ENCODE results near the gene ENKD1. TPM values are rescaled to one million over a fixed set of nuclear protein-coding genes. Genes with fewer than 3 reads are reported as not detected.

The ENKD1 gene
- total and polyA plus RNA-seq, 2 of the 13 experiments (the other 11 are each of a cell fraction or from before 2014, with no cell fraction given): 10.8 to 20.8 TPM

DNA sequence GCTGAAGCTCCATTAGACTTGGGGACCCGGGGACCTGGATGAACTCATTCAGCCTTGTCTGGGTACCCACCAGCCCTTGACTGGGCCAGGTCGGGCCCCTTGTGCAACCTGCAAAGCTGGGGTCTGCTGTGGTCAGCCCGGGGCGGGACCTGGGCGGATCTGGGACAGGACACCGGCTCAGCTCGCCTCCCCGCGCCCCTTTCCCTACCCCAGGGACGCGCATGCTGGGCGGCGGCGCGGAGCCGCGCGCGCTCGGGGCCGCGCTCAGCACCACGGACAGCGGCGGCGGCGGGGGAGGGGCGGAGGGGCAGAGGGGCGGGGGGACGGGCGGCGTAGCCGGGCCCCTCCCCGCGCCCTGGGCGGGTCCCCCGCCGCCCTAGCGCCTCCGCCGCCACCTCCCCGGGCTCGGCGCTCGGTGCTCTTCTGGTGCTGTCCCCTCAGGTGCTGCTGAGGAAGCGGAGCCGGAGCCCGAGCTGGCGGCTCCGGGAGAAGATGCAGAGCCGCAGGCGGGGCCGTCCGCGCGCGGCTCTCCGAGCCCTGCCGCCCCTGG is 13.9 kb downstream of the ENKD1 start (continued):
- TF ChIP-seq SOX13 (IDR thresholded peaks at IDR 0.05): no peak
- peak in 1 of 2 experiments; percentile 24; a peak in 1 of 4 replicates for TF ChIP-seq SOX13 (CRISPR knock-in tag; conservative IDR thresholded peaks at IDR 0.05 in 1 of 2, IDR thresholded peaks at IDR 0.05 in 1 of 2)
- no peak for TF ChIP-seq RCOR2 (CRISPR knock-in tag; IDR thresholded peaks at IDR 0.05)
- TF ChIP-seq FOXM1 (CRISPR knock-in tag; IDR thresholded peaks at IDR 0.05): 0 out of 2 replicates have a peak, but pooled peaks have one; percentile 58
- 0 out of 2 replicates have a peak, but pooled peaks have one; percentile 50 for TF ChIP-seq ZNF790 (CRISPR knock-in tag; IDR thresholded peaks at IDR 0.05; ENCODE audit: borderline replicate concordance)
- TF ChIP-seq ZNF547 (CRISPR knock-in tag; IDR thresholded peaks at IDR 0.05): peak; percentile 22; the same call in 1 of the 2 replicates
- TF ChIP-seq, protein P1, sequence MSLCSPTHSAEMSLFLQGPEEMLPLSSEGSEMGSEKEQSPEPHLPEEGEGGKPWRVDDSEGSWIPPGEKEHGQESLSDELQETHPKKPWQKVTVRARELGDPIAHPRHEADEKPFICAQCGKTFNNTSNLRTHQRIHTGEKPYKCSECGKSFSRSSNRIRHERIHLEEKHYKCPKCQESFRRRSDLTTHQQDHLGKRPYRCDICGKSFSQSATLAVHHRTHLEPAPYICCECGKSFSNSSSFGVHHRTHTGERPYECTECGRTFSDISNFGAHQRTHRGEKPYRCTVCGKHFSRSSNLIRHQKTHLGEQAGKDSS (CRISPR knock-in tag; IDR thresholded peaks at IDR 0.05; ENCODE audit: borderline replicate concordance, low read depth): peak; percentile 61; the same call in 1 of the 2 replicates
- no peak; the same call in 1 of the 2 replicates for TF ChIP-seq HOXA9 (CRISPR knock-in tag; IDR thresholded peaks at IDR 0.05; ENCODE audit: borderline replicate concordance)
- TF ChIP-seq, protein P2, sequence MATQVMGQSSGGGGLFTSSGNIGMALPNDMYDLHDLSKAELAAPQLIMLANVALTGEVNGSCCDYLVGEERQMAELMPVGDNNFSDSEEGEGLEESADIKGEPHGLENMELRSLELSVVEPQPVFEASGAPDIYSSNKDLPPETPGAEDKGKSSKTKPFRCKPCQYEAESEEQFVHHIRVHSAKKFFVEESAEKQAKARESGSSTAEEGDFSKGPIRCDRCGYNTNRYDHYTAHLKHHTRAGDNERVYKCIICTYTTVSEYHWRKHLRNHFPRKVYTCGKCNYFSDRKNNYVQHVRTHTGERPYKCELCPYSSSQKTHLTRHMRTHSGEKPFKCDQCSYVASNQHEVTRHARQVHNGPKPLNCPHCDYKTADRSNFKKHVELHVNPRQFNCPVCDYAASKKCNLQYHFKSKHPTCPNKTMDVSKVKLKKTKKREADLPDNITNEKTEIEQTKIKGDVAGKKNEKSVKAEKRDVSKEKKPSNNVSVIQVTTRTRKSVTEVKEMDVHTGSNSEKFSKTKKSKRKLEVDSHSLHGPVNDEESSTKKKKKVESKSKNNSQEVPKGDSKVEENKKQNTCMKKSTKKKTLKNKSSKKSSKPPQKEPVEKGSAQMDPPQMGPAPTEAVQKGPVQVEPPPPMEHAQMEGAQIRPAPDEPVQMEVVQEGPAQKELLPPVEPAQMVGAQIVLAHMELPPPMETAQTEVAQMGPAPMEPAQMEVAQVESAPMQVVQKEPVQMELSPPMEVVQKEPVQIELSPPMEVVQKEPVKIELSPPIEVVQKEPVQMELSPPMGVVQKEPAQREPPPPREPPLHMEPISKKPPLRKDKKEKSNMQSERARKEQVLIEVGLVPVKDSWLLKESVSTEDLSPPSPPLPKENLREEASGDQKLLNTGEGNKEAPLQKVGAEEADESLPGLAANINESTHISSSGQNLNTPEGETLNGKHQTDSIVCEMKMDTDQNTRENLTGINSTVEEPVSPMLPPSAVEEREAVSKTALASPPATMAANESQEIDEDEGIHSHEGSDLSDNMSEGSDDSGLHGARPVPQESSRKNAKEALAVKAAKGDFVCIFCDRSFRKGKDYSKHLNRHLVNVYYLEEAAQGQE (IDR thresholded peaks at IDR 0.05; ENCODE audit: borderline replicate concordance in 1 of 2, low read depth in 1 of 2, low read length in 2 of 2): peak; percentile 81 to 92
- no peak for TF ChIP-seq ONECUT2 (CRISPR knock-in tag; IDR thresholded peaks at IDR 0.05)
- TF ChIP-seq ZNF281 (CRISPR knock-in tag; IDR thresholded peaks at IDR 0.05; ENCODE audit: borderline replicate concordance): peak; percentile 91
- peak; percentile 33; the same call in 1 of the 2 replicates for TF ChIP-seq JDP2 (CRISPR knock-in tag; IDR thresholded peaks at IDR 0.05; ENCODE audit: borderline replicate concordance)
- peak; percentile 77 for TF ChIP-seq SAP130 (CRISPR knock-in tag; IDR thresholded peaks at IDR 0.05; ENCODE audit: low read depth)
- TF ChIP-seq, protein P3, sequence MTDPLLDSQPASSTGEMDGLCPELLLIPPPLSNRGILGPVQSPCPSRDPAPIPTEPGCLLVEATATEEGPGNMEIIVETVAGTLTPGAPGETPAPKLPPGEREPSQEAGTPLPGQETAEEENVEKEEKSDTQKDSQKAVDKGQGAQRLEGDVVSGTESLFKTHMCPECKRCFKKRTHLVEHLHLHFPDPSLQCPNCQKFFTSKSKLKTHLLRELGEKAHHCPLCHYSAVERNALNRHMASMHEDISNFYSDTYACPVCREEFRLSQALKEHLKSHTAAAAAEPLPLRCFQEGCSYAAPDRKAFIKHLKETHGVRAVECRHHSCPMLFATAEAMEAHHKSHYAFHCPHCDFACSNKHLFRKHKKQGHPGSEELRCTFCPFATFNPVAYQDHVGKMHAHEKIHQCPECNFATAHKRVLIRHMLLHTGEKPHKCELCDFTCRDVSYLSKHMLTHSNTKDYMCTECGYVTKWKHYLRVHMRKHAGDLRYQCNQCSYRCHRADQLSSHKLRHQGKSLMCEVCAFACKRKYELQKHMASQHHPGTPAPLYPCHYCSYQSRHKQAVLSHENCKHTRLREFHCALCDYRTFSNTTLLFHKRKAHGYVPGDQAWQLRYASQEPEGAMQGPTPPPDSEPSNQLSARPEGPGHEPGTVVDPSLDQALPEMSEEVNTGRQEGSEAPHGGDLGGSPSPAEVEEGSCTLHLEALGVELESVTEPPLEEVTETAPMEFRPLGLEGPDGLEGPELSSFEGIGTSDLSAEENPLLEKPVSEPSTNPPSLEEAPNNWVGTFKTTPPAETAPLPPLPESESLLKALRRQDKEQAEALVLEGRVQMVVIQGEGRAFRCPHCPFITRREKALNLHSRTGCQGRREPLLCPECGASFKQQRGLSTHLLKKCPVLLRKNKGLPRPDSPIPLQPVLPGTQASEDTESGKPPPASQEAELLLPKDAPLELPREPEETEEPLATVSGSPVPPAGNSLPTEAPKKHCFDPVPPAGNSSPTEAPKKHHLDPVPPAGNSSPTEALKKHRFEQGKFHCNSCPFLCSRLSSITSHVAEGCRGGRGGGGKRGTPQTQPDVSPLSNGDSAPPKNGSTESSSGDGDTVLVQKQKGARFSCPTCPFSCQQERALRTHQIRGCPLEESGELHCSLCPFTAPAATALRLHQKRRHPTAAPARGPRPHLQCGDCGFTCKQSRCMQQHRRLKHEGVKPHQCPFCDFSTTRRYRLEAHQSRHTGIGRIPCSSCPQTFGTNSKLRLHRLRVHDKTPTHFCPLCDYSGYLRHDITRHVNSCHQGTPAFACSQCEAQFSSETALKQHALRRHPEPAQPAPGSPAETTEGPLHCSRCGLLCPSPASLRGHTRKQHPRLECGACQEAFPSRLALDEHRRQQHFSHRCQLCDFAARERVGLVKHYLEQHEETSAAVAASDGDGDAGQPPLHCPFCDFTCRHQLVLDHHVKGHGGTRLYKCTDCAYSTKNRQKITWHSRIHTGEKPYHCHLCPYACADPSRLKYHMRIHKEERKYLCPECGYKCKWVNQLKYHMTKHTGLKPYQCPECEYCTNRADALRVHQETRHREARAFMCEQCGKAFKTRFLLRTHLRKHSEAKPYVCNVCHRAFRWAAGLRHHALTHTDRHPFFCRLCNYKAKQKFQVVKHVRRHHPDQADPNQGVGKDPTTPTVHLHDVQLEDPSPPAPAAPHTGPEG (CRISPR knock-in tag; IDR thresholded peaks at IDR 0.05): no peak
- TF ChIP-seq ZNF563 (CRISPR knock-in tag; IDR thresholded peaks at IDR 0.05): peak; percentile 71; the same call in 1 of the 2 replicates
- peak; percentile 34; the same call in 1 of the 2 replicates for TF ChIP-seq ELF3 (CRISPR knock-in tag; IDR thresholded peaks at IDR 0.05)

All from HepG2 (cell line).